Muscle of leg (tissue), 16 donors: ENCODE results near the gene GRIN2A. TPM values are rescaled to one million over a fixed set of nuclear protein-coding genes. Genes with fewer than 3 reads are reported as not detected.

Experiments used
- DNase-seq: peaks from one replicate; pipeline ENCODE4 v3.0.0; 2013
- H3K27ac ChIP-seq: one replicate; pipeline ENCODE4 v1.5.1; 2013; ENCODE audit warnings: mild to moderate bottlenecking, low read length, control low read depth
- H3K27me3 ChIP-seq: one replicate; pipeline ENCODE4 v1.6.1; 2013; ENCODE audit warnings: low read length; ENCODE audit not compliant: control insufficient read depth, insufficient read depth
- H3K36me3 ChIP-seq: one replicate; pipeline ENCODE4 v1.6.1; 2013; ENCODE audit warnings: low read length; ENCODE audit not compliant: control insufficient read depth, insufficient read depth
- H3K4me1 ChIP-seq: one replicate; pipeline ENCODE4 v1.6.1; 2013; ENCODE audit warnings: low read length; ENCODE audit not compliant: control insufficient read depth, insufficient read depth
- H3K4me3 ChIP-seq: one replicate; pipeline ENCODE4 v1.5.1; 2013; ENCODE audit warnings: low read length, control low read depth
- H3K9me3 ChIP-seq: replicated peaks from 2 replicates; pipeline ENCODE4 v1.6.1; 2013; ENCODE audit warnings: low read depth, low read length; ENCODE audit not compliant: control insufficient read depth
- WGBS: methylation state at CpG from one replicate; pipeline ENCODE4 v1.1.5; 2013; ENCODE audit warnings: missing lambda C conversion rate; ENCODE audit not compliant: insufficient coverage; 5-methylcytosine and 5-hydroxymethylcytosine counted together
- long read RNA-seq, 11 donors: transcript quantifications; one replicate each; lab custom pipeline, GENCODE V29; 2026
- polyA plus RNA-seq, 8 donors: library from polyadenylated mRNA; unstranded; fragments of 120-200 nt; gene quantifications; one replicate each; pipeline versions ENCODE4 v1.2.1 to v1.2.3, GENCODE V29; 2013; ENCODE audit warnings: inconsistent platforms in 1 of 8, low replicate concordance in 1 of 8; ENCODE audit not compliant: insufficient read length in 8 of 8, insufficient read depth in 1 of 8
- total RNA-seq: library from RNA; stranded (reverse); fragments of 120-200 nt; gene quantifications from one replicate; pipeline ENCODE4 v1.2.4, GENCODE V29; 2013

Gene GRIN2A
- total RNA-seq (0.18 TPM), polyA plus RNA-seq (under 1 TPM; 0.26 to 0.75 (median 0.37) TPM)
- long read RNA-seq, donor 1, result 0 reads
- long read RNA-seq, donor 2, result 0 reads
- long read RNA-seq, donor 3, result 0 reads
- long read RNA-seq, donor 4, result 0 reads
- long read RNA-seq, donor 5, result 0 reads
- long read RNA-seq, donor 6, result 0 reads
- long read RNA-seq, donor 7, result 0 reads
- long read RNA-seq, donor 8, result 0 reads
- long read RNA-seq, donor 9, result 0 reads
- long read RNA-seq, donor 10, result 0 reads
- long read RNA-seq, donor 11, result 0 reads

GRCh38 chr16:10182222-10183053 is at the start of gene GRIN2A:
Gene GRIN2A, minus strand, starts transcription at chr16:10182428. Its CDS starts 2,017 bp downstream, at chr16:10180411.
- DNase-seq, result no peak
- Histone ChIP-seq H3K4me1 (peaks cover 15% of the 10 kb centered on the region), H3K36me3 (no peaks in the 10 kb centered on the region), H3K27me3 (peaks cover 65% of the 10 kb centered on the region), H3K9me3 (no peaks in the 10 kb centered on the region), H3K4me3 (peak within 1 kb of the TSS; percentile 5), H3K27ac (no peak within 1 kb of the TSS)
- WGBS, result under 1% methylated on average over 48 of the region's 64 CpGs

DNA sequence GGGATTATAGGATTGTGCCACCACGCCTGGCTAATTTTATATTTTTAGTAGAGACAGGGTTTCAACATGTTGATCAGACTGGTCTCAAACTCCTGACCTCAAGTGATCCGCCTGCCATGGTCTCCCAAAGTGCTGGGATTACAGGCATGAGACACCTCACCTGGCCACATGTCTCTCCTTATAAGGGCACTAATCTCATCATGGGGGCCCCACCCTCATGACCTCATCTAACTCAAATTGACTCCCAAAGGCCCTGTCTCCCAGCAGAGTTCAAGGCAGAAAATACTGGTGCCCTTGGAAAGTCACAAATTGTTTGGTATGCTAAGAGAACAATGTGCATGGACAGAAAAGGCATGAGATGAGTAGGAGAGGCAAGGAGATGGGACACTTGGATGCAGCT is 49.3 kb upstream of the GRIN2A start:
- H3K36me3 ChIP-seq, result no peaks in the 10 kb centered on the region
- no peak overlapping the region for H3K4me3 ChIP-seq
- H3K27ac ChIP-seq, result no peak overlapping the region
- no peaks in the 10 kb centered on the region for H3K27me3 ChIP-seq
- peaks cover 4% of the 10 kb centered on the region for H3K9me3 ChIP-seq
- H3K4me1 ChIP-seq, result peaks cover 2% of the 10 kb centered on the region
- WGBS, result 78% methylated on average over 2 of the region's 2 CpGs
- no peak for DNase-seq

DNA sequence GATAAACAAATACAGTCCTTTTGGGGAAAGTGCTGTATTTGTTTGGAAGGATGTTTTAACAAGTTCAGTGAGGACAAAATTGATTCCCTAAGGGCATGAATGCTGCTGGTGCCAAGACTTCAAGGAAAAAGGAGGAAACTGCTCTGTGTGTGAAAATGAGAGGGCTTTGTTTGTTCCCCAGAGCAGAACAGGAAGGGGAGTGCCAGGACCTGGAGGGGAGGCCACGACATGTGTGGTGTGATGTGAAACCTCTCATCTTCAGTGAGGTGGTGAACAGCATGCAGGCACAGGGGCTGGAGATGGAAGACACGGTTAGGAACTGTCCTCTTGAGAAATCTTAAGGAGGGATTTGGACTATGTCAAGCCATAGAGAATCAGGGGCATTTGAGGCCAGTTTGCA is 46.6 kb upstream of the GRIN2A start:
- Histone ChIP-seq H3K36me3 (no peaks in the 10 kb centered on the region), H3K4me3 (no peak overlapping the region), H3K9me3 (peaks cover 4% of the 10 kb centered on the region), H3K27ac (no peak overlapping the region), H3K4me1 (peaks cover 2% of the 10 kb centered on the region), H3K27me3 (no peaks in the 10 kb centered on the region)
- WGBS, result 0% methylated on average over 1 of the region's 2 CpGs
- peak; percentile 12 for DNase-seq

GRCh38 chr16:10226987-10227306 is 44.7 kb upstream of the GRIN2A start:
- no peaks in the 10 kb centered on the region for H3K27me3 ChIP-seq
- peaks cover 2% of the 10 kb centered on the region for H3K4me1 ChIP-seq
- DNase-seq, result no peak
- H3K27ac ChIP-seq, result no peak overlapping the region
- WGBS, result no CpG with 5 or more reads among the region's 1 CpG
- no peaks in the 10 kb centered on the region for H3K36me3 ChIP-seq
- no peak overlapping the region for H3K4me3 ChIP-seq
- H3K9me3 ChIP-seq, result no peaks in the 10 kb centered on the region

- Histone ChIP-seq H3K4me1 (peaks cover 2% of the 10 kb centered on the region), H3K27me3 (no peaks in the 10 kb centered on the region), H3K4me3 (no peak overlapping the region), H3K27ac (no peak overlapping the region), H3K36me3 (no peaks in the 10 kb centered on the region), H3K9me3 (no peaks in the 10 kb centered on the region)
- WGBS, result 39% methylated on average over 3 of the region's 9 CpGs
- DNase-seq, result no peak
Observed at GRCh38 chr16:10226141-10226986, 44.1 kb upstream of the GRIN2A start.

DNA sequence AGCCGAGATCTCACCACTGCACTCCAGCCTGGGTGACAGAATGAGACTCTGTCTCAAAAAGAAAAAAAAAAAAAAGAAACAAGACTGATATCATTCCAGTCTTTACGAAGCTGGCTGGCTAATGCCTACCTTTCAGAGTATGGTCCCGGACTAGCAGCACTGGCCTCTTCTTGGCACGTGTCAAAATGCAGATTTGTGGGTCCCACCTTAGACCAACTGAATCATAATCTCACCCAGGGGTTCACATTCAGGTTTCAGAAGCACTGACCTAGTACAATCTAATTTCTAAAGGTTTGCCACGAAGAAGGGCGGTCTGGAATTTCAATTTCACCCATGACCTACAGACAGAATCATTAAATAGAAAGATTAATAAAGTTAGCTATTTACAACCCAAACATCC is 43.4 kb upstream of the GRIN2A start:
- Histone ChIP-seq H3K4me1 (peaks cover 2% of the 10 kb centered on the region), H3K4me3 (no peak overlapping the region), H3K9me3 (no peaks in the 10 kb centered on the region), H3K36me3 (no peaks in the 10 kb centered on the region), H3K27ac (no peak overlapping the region), H3K27me3 (no peaks in the 10 kb centered on the region)
- WGBS, result 61% methylated on average over 2 of the region's 6 CpGs
- DNase-seq, result no peak

DNA sequence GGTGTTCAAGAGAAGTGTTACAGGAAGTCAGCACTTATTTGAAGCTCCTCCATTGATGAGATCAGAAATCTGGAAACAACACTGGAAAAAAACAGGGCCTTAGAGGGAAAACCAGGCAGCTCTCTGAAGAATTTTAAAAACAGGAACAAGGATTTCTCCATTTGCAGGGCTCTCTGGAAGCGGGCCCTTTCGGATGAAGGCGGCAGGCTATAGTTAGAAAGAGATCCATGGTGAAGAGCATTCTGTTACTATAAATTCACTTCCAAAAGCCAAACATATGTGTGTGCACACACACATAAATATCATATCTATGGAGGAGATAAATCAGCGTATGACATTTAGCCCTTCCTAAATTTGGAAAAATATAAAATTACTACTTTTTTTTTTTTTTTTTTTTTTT is 42.6 kb upstream of the GRIN2A start:
- H3K27me3 ChIP-seq, result no peaks in the 10 kb centered on the region
- H3K36me3 ChIP-seq, result no peaks in the 10 kb centered on the region
- WGBS, result no CpG with 5 or more reads among the region's 4 CpGs
- DNase-seq, result peak; percentile 33
- H3K9me3 ChIP-seq, result no peaks in the 10 kb centered on the region
- H3K27ac ChIP-seq, result no peak overlapping the region
- no peak overlapping the region for H3K4me3 ChIP-seq
- H3K4me1 ChIP-seq, result peaks cover 2% of the 10 kb centered on the region

- 56% methylated on average over 2 of the region's 3 CpGs for WGBS
- Histone ChIP-seq H3K9me3 (no peaks in the 10 kb centered on the region), H3K27ac (no peak overlapping the region), H3K4me3 (no peak overlapping the region), H3K4me1 (no peaks in the 10 kb centered on the region), H3K36me3 (no peaks in the 10 kb centered on the region), H3K27me3 (no peaks in the 10 kb centered on the region)
- DNase-seq, result no peak
Observed at GRCh38 chr16:10220942-10221341, 38.7 kb upstream of the GRIN2A start.

- H3K9me3 ChIP-seq, result no peaks in the 10 kb centered on the region
- 13% methylated on average over 2 of the region's 4 CpGs for WGBS
- H3K4me3 ChIP-seq, result no peak overlapping the region
- no peak for DNase-seq
- no peaks in the 10 kb centered on the region for H3K36me3 ChIP-seq
- H3K4me1 ChIP-seq, result no peaks in the 10 kb centered on the region
- no peaks in the 10 kb centered on the region for H3K27me3 ChIP-seq
- no peak overlapping the region for H3K27ac ChIP-seq
Observed at GRCh38 chr16:10219742-10220141, 37.5 kb upstream of the GRIN2A start.
